HCT116 (cell line): ENCODE results near the gene ANTXR2.

Source experiments
- ATF3 ChIP-seq: IDR thresholded peaks from 2 replicates; pipeline ENCODE4 v1.6.1; 2012
- CBX3 ChIP-seq: IDR thresholded peaks from 2 replicates; pipeline ENCODE4 v1.6.1; 2012; ENCODE audit warnings: low read depth
- CEBPB ChIP-seq: IDR thresholded peaks from 2 replicates; pipeline ENCODE4 v1.6.1; 2012; ENCODE audit warnings: low read depth
- CTCF ChIP-seq, 3 experiments: fragments of 200-600 bp in 1 of 3; sonication (generic) in 1 of 3; IDR thresholded peaks in 2 of 3; conservative IDR thresholded peaks in 1 of 3; 2 replicates each; pipeline ENCODE4 v1.5.1; 2012 to 2017; ENCODE audit warnings: low read depth in 2 of 3, low read length in 2 of 3, antibody characterized with exemption in 1 of 3, borderline replicate concordance in 1 of 3, control low read depth in 1 of 3, mild to moderate bottlenecking in 1 of 3, mixed read lengths in 1 of 3, mixed run types in 1 of 3, moderate library complexity in 1 of 3; ENCODE audit not compliant: insufficient read depth in 1 of 3
- EGR1 ChIP-seq: IDR thresholded peaks from 2 replicates; pipeline ENCODE4 v1.6.1; 2012; ENCODE audit warnings: low read depth
- EZH2 ChIP-seq: fragments of 200-600 bp; sonication (generic); IDR thresholded peaks from 2 replicates; pipeline ENCODE4 v1.6.1; 2017; ENCODE audit warnings: antibody characterized with exemption, mixed run types
- POLR2A ChIP-seq: IDR thresholded peaks from 2 replicates; pipeline ENCODE4 v1.7.0; 2011; ENCODE audit warnings: borderline replicate concordance; ENCODE audit not compliant: insufficient read depth, insufficient read length; ENCODE audit errors: extremely low read depth
- SP1 ChIP-seq: IDR thresholded peaks from 2 replicates; pipeline ENCODE4 v1.6.1; 2012; ENCODE audit warnings: low read depth
- TCF7L2 ChIP-seq: IDR thresholded peaks from 2 replicates; pipeline ENCODE4 v1.7.0; 2011; ENCODE audit warnings: borderline replicate concordance, inconsistent platforms; ENCODE audit not compliant: insufficient read depth, insufficient read length; ENCODE audit errors: extremely low read depth
- TF ChIP-seq, protein P1 (sequence below): IDR thresholded peaks from 2 replicates; pipeline ENCODE4 v1.6.1; 2011; ENCODE audit warnings: mild to moderate bottlenecking, low read length, moderate library complexity; ENCODE audit not compliant: insufficient replicate concordance; ENCODE audit errors: extremely low read depth
- TF ChIP-seq, protein P2 (sequence below): IDR thresholded peaks from 2 replicates; pipeline ENCODE4 v1.6.1; 2012

DNA sequence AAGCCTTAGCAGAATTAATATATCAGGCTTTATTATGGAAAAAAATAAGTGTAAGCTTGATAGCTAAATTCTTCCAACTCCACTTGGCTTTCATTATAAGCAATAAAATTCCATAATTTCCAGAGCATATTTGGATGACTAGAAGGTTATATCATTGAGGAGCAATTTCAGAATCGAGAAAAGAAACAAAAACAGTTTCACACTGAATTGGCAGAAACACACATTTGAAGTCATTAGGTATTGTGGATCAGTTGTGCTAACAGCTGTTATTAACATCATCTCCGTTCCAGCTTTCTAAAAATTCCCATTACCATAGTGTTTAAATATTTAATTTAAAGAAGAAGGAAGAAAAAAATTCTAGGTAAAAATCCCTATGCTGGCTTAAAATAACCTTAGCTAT is 92.6 kb downstream of the ANTXR2 start:
- TF ChIP-seq CTCF (IDR thresholded peaks at IDR 0.05 in 2 of 3, conservative IDR thresholded peaks at IDR 0.05 in 1 of 3; ENCODE audit: borderline replicate concordance in 1 of 3, insufficient read depth in 1 of 3, low read depth in 2 of 3, low read length in 2 of 3) (no peak), EZH2 (no peak), EGR1 (no peak), POLR2A (no peak), SP1 (no peak), CEBPB (no peak), ATF3 (no peak), TCF7L2 (no peak), CBX3 (no peak)
- TF ChIP-seq, protein P1, sequence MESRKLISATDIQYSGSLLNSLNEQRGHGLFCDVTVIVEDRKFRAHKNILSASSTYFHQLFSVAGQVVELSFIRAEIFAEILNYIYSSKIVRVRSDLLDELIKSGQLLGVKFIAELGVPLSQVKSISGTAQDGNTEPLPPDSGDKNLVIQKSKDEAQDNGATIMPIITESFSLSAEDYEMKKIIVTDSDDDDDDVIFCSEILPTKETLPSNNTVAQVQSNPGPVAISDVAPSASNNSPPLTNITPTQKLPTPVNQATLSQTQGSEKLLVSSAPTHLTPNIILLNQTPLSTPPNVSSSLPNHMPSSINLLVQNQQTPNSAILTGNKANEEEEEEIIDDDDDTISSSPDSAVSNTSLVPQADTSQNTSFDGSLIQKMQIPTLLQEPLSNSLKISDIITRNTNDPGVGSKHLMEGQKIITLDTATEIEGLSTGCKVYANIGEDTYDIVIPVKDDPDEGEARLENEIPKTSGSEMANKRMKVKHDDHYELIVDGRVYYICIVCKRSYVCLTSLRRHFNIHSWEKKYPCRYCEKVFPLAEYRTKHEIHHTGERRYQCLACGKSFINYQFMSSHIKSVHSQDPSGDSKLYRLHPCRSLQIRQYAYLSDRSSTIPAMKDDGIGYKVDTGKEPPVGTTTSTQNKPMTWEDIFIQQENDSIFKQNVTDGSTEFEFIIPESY, result no peak
- TF ChIP-seq, protein P2, sequence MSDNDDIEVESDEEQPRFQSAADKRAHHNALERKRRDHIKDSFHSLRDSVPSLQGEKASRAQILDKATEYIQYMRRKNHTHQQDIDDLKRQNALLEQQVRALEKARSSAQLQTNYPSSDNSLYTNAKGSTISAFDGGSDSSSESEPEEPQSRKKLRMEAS, result no peak
